HepG2 (cell line): ENCODE measurements around the gene GLOD5. TPM values are rescaled to one million over a fixed set of nuclear protein-coding genes. Genes with fewer than 3 reads are reported as not detected.

Source experiments
- ATAC-seq: fragments of 200-7000 bp; cut with Tn5 transposase; 3 replicates; pipeline ENCODE4 v1.9.1; 2020; ENCODE audit warnings: mild to moderate bottlenecking, moderate library complexity
- BruUV-seq: library from RNA; stranded (reverse); fragments of 400-500 nt; replicated peaks from 2 replicates; lab custom pipeline; 2021; lab: Mats Ljungman, UMichigan
- CTCF ChIA-PET: fragments of 300-600 bp; formaldehyde crosslinking; extraction: SDS; loops from one replicate; lab custom pipeline; 2021; ENCODE audit warnings: low total read pairs, inconsistent platforms, low intra/inter-chr PET ratio; lab: Yijun Ruan, JAX
- POLR2A ChIA-PET: fragments of 350-600 bp; sonication (Branson Sonifier 250); formaldehyde crosslinking; loops from one replicate; lab custom pipeline; 2020; ENCODE audit warnings: antibody characterized with exemption, inconsistent platforms; lab: Yijun Ruan, JAX
- DNase-seq: peaks from one replicate; pipeline ENCODE4 v3.0.0-alpha.2; 2015; ENCODE audit warnings: low spot score
- FAIRE-seq: peaks from 3 replicates; lab custom pipeline; 2011; peaks lifted over from hg19 to GRCh38; lab: Jason Lieb, UNC
- H2AFZ ChIP-seq: one replicate; pipeline ENCODE4 v1.6.1; 2011; ENCODE audit warnings: low read length, inconsistent platforms
- H3K27ac ChIP-seq: fragments of 300-600 bp; 3 replicates; pipeline ENCODE4 v1.8.0; 2011; ENCODE audit warnings: mixed run types, mild to moderate bottlenecking, mixed read lengths, low read length, inconsistent platforms; ENCODE audit not compliant: insufficient read depth; ENCODE audit errors: extremely low read length
- H3K27me3 ChIP-seq, 2 experiments: fragments of 200-600 bp in 1 of 2; 2 replicates in 1 of 2; 3 replicates in 1 of 2; pipeline versions ENCODE4 v1.6.0 to v1.8.0; 2011; ENCODE audit warnings: low read length in 2 of 2, mild to moderate bottlenecking in 2 of 2, moderate library complexity in 2 of 2, inconsistent platforms in 1 of 2; ENCODE audit not compliant: insufficient read depth in 2 of 2, control insufficient read depth in 1 of 2
- H3K36me3 ChIP-seq, 2 experiments: fragments of 200-600 bp in 1 of 2; replicated peaks in 1 of 2; 2 replicates in 1 of 2; 3 replicates in 1 of 2; pipeline versions ENCODE4 v1.5.1 to v1.8.0; 2011; ENCODE audit warnings: low read length in 2 of 2, inconsistent platforms in 1 of 2; ENCODE audit not compliant: insufficient read depth in 2 of 2, control insufficient read depth in 1 of 2
- H3K4me1 ChIP-seq: 2 replicates; pipeline ENCODE4 v1.5.1; 2012; ENCODE audit warnings: low read length, inconsistent platforms; ENCODE audit not compliant: insufficient read depth
- H3K4me2 ChIP-seq: 2 replicates; pipeline ENCODE4 v1.6.0; 2011; ENCODE audit warnings: low read depth, low read length, inconsistent platforms
- H3K4me3 ChIP-seq, 3 experiments: fragments of 200-600 bp in 1 of 3; sonication (generic), shearing (Covaris generic) in 1 of 3; replicated peaks in 1 of 3; 2 replicates each; pipeline ENCODE4 v1.5.1; 2011 to 2016; ENCODE audit warnings: low read length in 3 of 3, inconsistent platforms in 2 of 3, low read depth in 2 of 3, mild to moderate bottlenecking in 2 of 3, control low read depth in 1 of 3, mixed read lengths in 1 of 3; ENCODE audit not compliant: insufficient read depth in 1 of 3
- H3K79me2 ChIP-seq: one replicate; pipeline ENCODE4 v1.6.1; 2011; ENCODE audit warnings: low read length, inconsistent platforms; ENCODE audit not compliant: insufficient read depth
- H3K9ac ChIP-seq: 2 replicates; pipeline ENCODE4 v1.6.0; 2011; ENCODE audit warnings: mild to moderate bottlenecking, low read depth, low read length, inconsistent platforms; ENCODE audit not compliant: insufficient read depth
- H3K9me3 ChIP-seq: 2 replicates; pipeline ENCODE4 v1.5.1; 2012; ENCODE audit warnings: mild to moderate bottlenecking, low read length
- H4K20me1 ChIP-seq: 2 replicates; pipeline ENCODE4 v1.6.0; 2011; ENCODE audit warnings: inconsistent platforms, mild to moderate bottlenecking, low read length, moderate library complexity; ENCODE audit not compliant: insufficient read depth
- ATF7 ChIP-seq, 2 experiments: fragments of 450-650 bp in 1 of 2; sonication (generic) in 1 of 2; formaldehyde crosslinking in 1 of 2; IDR thresholded peaks; 2 replicates each; pipeline versions ENCODE4 v1.4.0 to v1.6.1; 2016 to 2020; ENCODE audit warnings: antibody characterized with exemption in 1 of 2, mild to moderate bottlenecking in 1 of 2, missing genetic modification reagents in 1 of 2
- BCL3 ChIP-seq: sonication (generic); formaldehyde crosslinking; IDR thresholded peaks from 2 replicates; pipeline ENCODE4 v1.5.1; 2020; ENCODE audit warnings: mild to moderate bottlenecking, missing genetic modification reagents, moderate library complexity
- BORCS8-MEF2B ChIP-seq: sonication (generic); formaldehyde crosslinking; IDR thresholded peaks from 2 replicates; pipeline ENCODE4 v1.8.0; 2022; ENCODE audit warnings: mild to moderate bottlenecking, missing genetic modification reagents
- BRF2 ChIP-seq: sonication (generic); formaldehyde crosslinking; IDR thresholded peaks from 2 replicates; pipeline ENCODE4 v1.8.1; 2022; ENCODE audit warnings: mild to moderate bottlenecking, missing genetic modification reagents
- GLI4 ChIP-seq: sonication (generic); formaldehyde crosslinking; IDR thresholded peaks from 2 replicates; pipeline ENCODE4 v1.5.1; 2020; ENCODE audit warnings: missing genetic modification reagents, mild to moderate bottlenecking, moderate library complexity, borderline replicate concordance
- MEIS2 ChIP-seq: sonication (generic); formaldehyde crosslinking; IDR thresholded peaks from 2 replicates; pipeline ENCODE4 v1.9.0; 2021; ENCODE audit warnings: mild to moderate bottlenecking, missing genetic modification reagents
- MLLT10 ChIP-seq: sonication (generic); formaldehyde crosslinking; IDR thresholded peaks from 2 replicates; pipeline ENCODE4 v1.4.0; 2020; ENCODE audit warnings: missing genetic modification reagents
- RBM39 ChIP-seq: fragments of 200-400 bp; formaldehyde crosslinking; IDR thresholded peaks from one replicate; pipeline ENCODE4 v1.6.1; 2018; ENCODE audit warnings: antibody characterized with exemption, mild to moderate bottlenecking, low read depth, low read length; ENCODE audit not compliant: poor library complexity, severe bottlenecking
- TSC22D2 ChIP-seq: sonication (generic); formaldehyde crosslinking; IDR thresholded peaks from 2 replicates; pipeline ENCODE4 v1.5.1; 2020; ENCODE audit warnings: missing genetic modification reagents, mild to moderate bottlenecking, borderline replicate concordance
- ZBTB20 ChIP-seq: sonication (generic); formaldehyde crosslinking; IDR thresholded peaks from 2 replicates; pipeline ENCODE4 v1.8.1; 2023; ENCODE audit warnings: missing genetic modification reagents, low read depth, mild to moderate bottlenecking, borderline replicate concordance
- ZBTB21 ChIP-seq: sonication (generic); formaldehyde crosslinking; IDR thresholded peaks from 2 replicates; pipeline ENCODE4 v1.4.0; 2020; ENCODE audit warnings: missing genetic modification reagents
- ZBTB7A ChIP-seq: sonication (generic); formaldehyde crosslinking; IDR thresholded peaks from 2 replicates; pipeline ENCODE4 v1.8.0; 2022; ENCODE audit warnings: mild to moderate bottlenecking, missing genetic modification reagents
- ZFP1 ChIP-seq: IDR thresholded peaks from 2 replicates; pipeline ENCODE4 v1.6.1; 2016
- ZNF34 ChIP-seq: sonication (generic); formaldehyde crosslinking; IDR thresholded peaks from 2 replicates; pipeline ENCODE4 v1.4.0; 2020; ENCODE audit warnings: mild to moderate bottlenecking, missing genetic modification reagents, borderline replicate concordance
- ZNF501 ChIP-seq: sonication (generic); formaldehyde crosslinking; IDR thresholded peaks from 2 replicates; pipeline ENCODE4 v1.5.1; 2020; ENCODE audit warnings: mild to moderate bottlenecking, moderate library complexity, missing genetic modification reagents
- ZNF674 ChIP-seq: sonication (generic); formaldehyde crosslinking; IDR thresholded peaks from 2 replicates; pipeline ENCODE4 v1.5.0; 2020; ENCODE audit warnings: low read depth, mild to moderate bottlenecking, missing genetic modification reagents
- ZNF83 ChIP-seq: sonication (generic); formaldehyde crosslinking; IDR thresholded peaks from 2 replicates; pipeline ENCODE4 v1.4.0; 2020; ENCODE audit warnings: missing genetic modification reagents, mild to moderate bottlenecking, borderline replicate concordance
- WGBS: methylation state at CpG from one replicate; pipeline ENCODE4 v1.1.6; 2017; ENCODE audit warnings: low lambda C conversion rate; 5-methylcytosine and 5-hydroxymethylcytosine counted together
- in situ Hi-C: cut with HindIII; loops from 2 replicates; pipeline ENCODE4 v1.10.0; 2017; ENCODE audit warnings: low pct_unique_long_range_greater_than_20kb; ENCODE audit not compliant: extremely low pct_ligation_motif_present
- intact Hi-C: fragments of 100-400 bp; cut with micrococcal nuclease; formaldehyde crosslinking; loops from one replicate; pipeline ENCODE4 v1.10.0; 2022; ENCODE audit not compliant: unreplicated experiment
- polyA plus RNA-seq, 8 experiments: library from polyadenylated mRNA; depleted of rRNA in 3 of 8; stranded (reverse) in 7 of 8; unstranded in 1 of 8; fragments of >200 nt; fragmentation: Illumina TruSeq in 4 of 8; extraction: Trizol in 4 of 8; gene quantifications; 2 replicates each; pipeline versions ENCODE4 v1.2.1 to v1.2.3, GENCODE V29; 2011 to 2016; ENCODE audit warnings: low read depth in 4 of 8, missing spikeins in 1 of 8, mixed read lengths in 1 of 8; ENCODE audit not compliant: insufficient read depth in 1 of 8
- total RNA-seq, 5 experiments: library from RNA; depleted of rRNA; stranded (reverse); fragments of >200 nt; fragmentation: Illumina TruSeq; extraction: Trizol; gene quantifications; 2 replicates each; pipeline ENCODE4 v1.2.3, GENCODE V29; 2016; ENCODE audit warnings: low read depth in 1 of 5

The GLOD5 gene
- total and polyA plus RNA-seq, 2 of the 13 experiments (the other 11 are each of a cell fraction or from before 2014, with no cell fraction given) = 0.93 to 1.3 TPM

- no peaks in the 10 kb centered on the region for H3K27me3 ChIP-seq
- FAIRE-seq = no peak
- no peaks in the 10 kb centered on the region for H4K20me1 ChIP-seq
- H2AFZ ChIP-seq = no peak overlapping the region
- no TSS peak for BruUV-seq
- no peaks in the 10 kb centered on the region for H3K36me3 ChIP-seq
- no peak overlapping the region for H3K9ac ChIP-seq
- in situ Hi-C loops (no loop called here), intact Hi-C loops (no loop called here)
- CTCF ChIA-PET = no interaction called here
- no peak overlapping the region for H3K27ac ChIP-seq
- no peaks in the 10 kb centered on the region for H3K79me2 ChIP-seq
- H3K9me3 ChIP-seq = no peaks in the 10 kb centered on the region
- 71% methylated on average over 6 of the region's 6 CpGs for WGBS
- no peak for ATAC-seq
- H3K4me3 ChIP-seq = no peak overlapping the region
- no peak overlapping the region for H3K4me2 ChIP-seq
- no peak for DNase-seq
- POLR2A ChIA-PET = interaction anchor here (2.1 kb wide), 1 partner anchor 33 kb away, joined by 6 read pairs; no protein-coding TSS in a partner anchor
- TF ChIP-seq ZFP1 (CRISPR knock-in tag) (no peak), ZNF34 (CRISPR knock-in tag) (no peak), TSC22D2 (CRISPR knock-in tag) (no peak)
- peaks cover 7% of the 10 kb centered on the region; the same call in 1 of the 2 replicates for H3K4me1 ChIP-seq
Measured at GRCh38 chrX:48770296-48770695, 8.7 kb downstream of the GLOD5 start.

GRCh38 chrX:48772602-48773001 is 11.1 kb downstream of the GLOD5 start:
- H3K4me3 ChIP-seq = no peak overlapping the region
- H4K20me1 ChIP-seq = no peaks in the 10 kb centered on the region
- H3K79me2 ChIP-seq = no peaks in the 10 kb centered on the region
- ChIA-PET POLR2A (no interaction called here), CTCF (no interaction called here)
- no peak overlapping the region for H3K27ac ChIP-seq
- H3K36me3 ChIP-seq = no peaks in the 10 kb centered on the region
- no peak overlapping the region for H2AFZ ChIP-seq
- in situ Hi-C loops (no loop called here), intact Hi-C loops (no loop called here)
- WGBS = 41% methylated on average over 5 of the region's 6 CpGs
- no peak overlapping the region for H3K4me2 ChIP-seq
- no peak overlapping the region for H3K9ac ChIP-seq
- FAIRE-seq (no peak), ATAC-seq (no peak), DNase-seq (no peak)
- H3K4me1 ChIP-seq = peaks cover 7% of the 10 kb centered on the region; the same call in 1 of the 2 replicates
- no TSS peak for BruUV-seq
- no peaks in the 10 kb centered on the region for H3K9me3 ChIP-seq
- no peaks in the 10 kb centered on the region for H3K27me3 ChIP-seq
- TF ChIP-seq ZNF501 (no peak), MLLT10 (CRISPR knock-in tag) (no peak), ZNF83 (CRISPR knock-in tag) (no peak), BORCS8-MEF2B (no peak), ATF7 (IDR thresholded peaks at IDR 0.05) (no peak), ATF7 (CRISPR knock-in tag; IDR thresholded peaks at IDR 0.05) (no peak), ZNF674 (no peak), ZBTB20 (CRISPR knock-in tag) (no peak), ZBTB21 (CRISPR knock-in tag) (no peak), RBM39 (no peak), MEIS2 (CRISPR knock-in tag) (no peak), BCL3 (CRISPR knock-in tag) (no peak), ZBTB7A (CRISPR knock-in tag) (no peak), BRF2 (CRISPR knock-in tag) (no peak), GLI4 (CRISPR knock-in tag) (no peak)
